Measurements from ENCODE around the gene CALML3. TPM values are rescaled to one million over a fixed set of nuclear protein-coding genes. Genes with fewer than 3 reads are reported as not detected.

The CALML3 gene
- total and polyA plus RNA-seq, 2 donors (not counting 3 experiments of a cell fraction or from before 2014, with no cell fraction given): not detected

DNA sequence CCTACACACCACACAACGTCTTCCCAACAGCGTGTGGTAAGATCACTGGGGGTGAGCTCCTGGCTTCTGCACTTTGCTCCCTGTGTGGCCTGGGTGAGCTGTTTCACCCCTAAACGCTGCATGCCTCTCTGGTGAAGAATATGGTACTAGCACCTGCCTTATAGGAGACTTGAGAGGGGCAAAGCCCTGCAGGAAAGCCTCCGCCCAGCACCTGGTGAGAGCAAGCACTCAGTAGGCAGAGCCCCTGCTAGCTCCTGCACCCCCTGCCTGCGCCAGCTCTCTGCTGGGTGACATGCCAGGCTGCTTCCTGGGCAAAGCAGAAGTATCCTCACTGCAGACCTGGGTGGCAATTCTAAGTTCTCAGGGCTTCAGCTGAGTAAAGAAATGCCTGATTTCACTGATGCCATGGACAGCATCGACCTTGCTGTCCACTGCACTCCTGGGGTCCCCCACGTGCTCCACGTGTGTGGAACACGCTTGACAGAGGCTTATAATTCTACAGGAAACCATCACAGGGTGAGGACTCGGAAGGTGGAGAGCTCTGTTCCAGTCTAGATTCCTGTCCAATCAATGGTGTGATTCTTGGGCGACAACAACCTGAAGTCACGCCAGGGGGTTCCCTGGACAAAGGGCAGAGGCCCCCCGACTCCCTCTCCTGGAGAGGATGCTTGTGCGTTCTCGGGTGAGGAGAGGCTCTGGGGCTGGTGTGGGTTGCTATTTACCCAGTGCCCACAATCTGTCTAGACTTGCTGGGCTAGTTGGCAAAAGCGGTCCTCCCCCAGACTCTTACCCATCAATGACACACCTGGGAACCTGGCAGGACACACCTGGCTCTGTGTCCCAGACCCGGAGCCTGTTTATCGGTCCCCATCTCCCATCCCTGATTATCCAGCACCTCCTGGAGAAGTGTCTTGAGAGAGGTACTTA is 20.4 kb upstream of the CALML3 start:
- ChIA-PET CTCF (interaction anchor here (1.1 kb wide), 1 partner anchor 10 kb away, joined by 3 read pairs; no protein-coding TSS in a partner anchor), POLR2A (no interaction called here)
- dilution Hi-C loops (cut with MboI; ENCODE audit: extremely low pct_ligation_motif_present, low sequenced_read_pairs) (no loop called here), intact Hi-C loops (cut with micrococcal nuclease) (no loop called here)
- Histone ChIP-seq H3K4me2 (ENCODE audit: insufficient read depth, low read length) (no peak overlapping the region), H3K79me2 (ENCODE audit: control insufficient read depth, insufficient read depth, low read length) (no peaks in the 10 kb centered on the region), H3K4me1 (ENCODE audit: control insufficient read depth, extremely low read depth, insufficient read depth, low read length) (no peaks in the 10 kb centered on the region), H3K9me3 (replicated peaks; ENCODE audit: control insufficient read depth, insufficient read depth, low read length) (no peaks in the 10 kb centered on the region), H4K20me1 (replicated peaks; ENCODE audit: control insufficient read depth, extremely low read depth, insufficient read depth, low read length) (no peaks in the 10 kb centered on the region), H2AFZ (ENCODE audit: low read depth, low read length) (no peak overlapping the region), H3K4me3 (replicated peaks in 1 of 3; ENCODE audit: insufficient read depth in 1 of 3, low read depth in 1 of 3, low read length in 3 of 3) (no peak overlapping the region), H3K9ac (replicated peaks; ENCODE audit: extremely low read depth, insufficient read depth, low read length) (no peak overlapping the region), H3K9me1 (replicated peaks; ENCODE audit: control insufficient read depth, extremely low read depth, insufficient read depth, low read length) (no peaks in the 10 kb centered on the region), H3K27me3 (ENCODE audit: control insufficient read depth in 2 of 2, insufficient read depth in 2 of 2, low read length in 2 of 2) (peaks cover 1 to 2% of the 10 kb centered on the region in 2 experiments), H3K27ac (ENCODE audit: insufficient read depth, low read depth, low read length) (no peak overlapping the region), H3K36me3 (ENCODE audit: control insufficient read depth in 2 of 2, extremely low read depth in 1 of 2, insufficient read depth in 2 of 2, low read length in 2 of 2) (no peaks in the 10 kb centered on the region)
- BruUV-seq (replicated peaks): no TSS peak
- FAIRE-seq (no peak), DNase-seq (ENCODE audit: low read depth, low spot score) (no peak)
- no peak for TF ChIP-seq POLR2A (IDR thresholded peaks at IDR 0.05; ENCODE audit: low read depth, low read length)
- TF ChIP-seq MYC (IDR thresholded peaks at IDR 0.05; ENCODE audit: low read depth, low read length): no peak
- TF ChIP-seq, protein P1, sequence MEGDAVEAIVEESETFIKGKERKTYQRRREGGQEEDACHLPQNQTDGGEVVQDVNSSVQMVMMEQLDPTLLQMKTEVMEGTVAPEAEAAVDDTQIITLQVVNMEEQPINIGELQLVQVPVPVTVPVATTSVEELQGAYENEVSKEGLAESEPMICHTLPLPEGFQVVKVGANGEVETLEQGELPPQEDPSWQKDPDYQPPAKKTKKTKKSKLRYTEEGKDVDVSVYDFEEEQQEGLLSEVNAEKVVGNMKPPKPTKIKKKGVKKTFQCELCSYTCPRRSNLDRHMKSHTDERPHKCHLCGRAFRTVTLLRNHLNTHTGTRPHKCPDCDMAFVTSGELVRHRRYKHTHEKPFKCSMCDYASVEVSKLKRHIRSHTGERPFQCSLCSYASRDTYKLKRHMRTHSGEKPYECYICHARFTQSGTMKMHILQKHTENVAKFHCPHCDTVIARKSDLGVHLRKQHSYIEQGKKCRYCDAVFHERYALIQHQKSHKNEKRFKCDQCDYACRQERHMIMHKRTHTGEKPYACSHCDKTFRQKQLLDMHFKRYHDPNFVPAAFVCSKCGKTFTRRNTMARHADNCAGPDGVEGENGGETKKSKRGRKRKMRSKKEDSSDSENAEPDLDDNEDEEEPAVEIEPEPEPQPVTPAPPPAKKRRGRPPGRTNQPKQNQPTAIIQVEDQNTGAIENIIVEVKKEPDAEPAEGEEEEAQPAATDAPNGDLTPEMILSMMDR (IDR thresholded peaks at IDR 0.05; ENCODE audit: extremely low read depth in 1 of 2, insufficient read depth in 1 of 2, low read depth in 1 of 2, low read length in 2 of 2): no peak
- TF ChIP-seq JUN (IDR thresholded peaks at IDR 0.05; ENCODE audit: borderline replicate concordance, insufficient read depth, insufficient read length, low read depth): no peak
- no peak for TF ChIP-seq FOS (IDR thresholded peaks at IDR 0.05; ENCODE audit: borderline replicate concordance, insufficient read depth, low read length)
- TF ChIP-seq POLR2AphosphoS5 (IDR thresholded peaks at IDR 0.05; ENCODE audit: insufficient read depth, low read depth, low read length): no peak
- no peak for TF ChIP-seq EZH2 (IDR thresholded peaks at IDR 0.05; ENCODE audit: borderline replicate concordance, low read depth, low read length, severe bottlenecking)
- TF ChIP-seq, protein P2, sequence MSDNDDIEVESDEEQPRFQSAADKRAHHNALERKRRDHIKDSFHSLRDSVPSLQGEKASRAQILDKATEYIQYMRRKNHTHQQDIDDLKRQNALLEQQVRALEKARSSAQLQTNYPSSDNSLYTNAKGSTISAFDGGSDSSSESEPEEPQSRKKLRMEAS (IDR thresholded peaks at IDR 0.05; ENCODE audit: insufficient read depth, insufficient read length): no peak
- TF ChIP-seq GATA2 (IDR thresholded peaks at IDR 0.05; ENCODE audit: insufficient read depth, insufficient read length, low read depth, low read length): no peak
